DMS153 (cell line): ENCODE data around the gene PPIC.
A peak's percentile ranks its signal among the peaks of the same experiment; 100 is the strongest.

ENCODE experiments used
- DNase-seq: peaks from one replicate; lab custom pipeline; 2025; lab: John Stamatoyannopoulos, UW

The PPIC gene

DNA sequence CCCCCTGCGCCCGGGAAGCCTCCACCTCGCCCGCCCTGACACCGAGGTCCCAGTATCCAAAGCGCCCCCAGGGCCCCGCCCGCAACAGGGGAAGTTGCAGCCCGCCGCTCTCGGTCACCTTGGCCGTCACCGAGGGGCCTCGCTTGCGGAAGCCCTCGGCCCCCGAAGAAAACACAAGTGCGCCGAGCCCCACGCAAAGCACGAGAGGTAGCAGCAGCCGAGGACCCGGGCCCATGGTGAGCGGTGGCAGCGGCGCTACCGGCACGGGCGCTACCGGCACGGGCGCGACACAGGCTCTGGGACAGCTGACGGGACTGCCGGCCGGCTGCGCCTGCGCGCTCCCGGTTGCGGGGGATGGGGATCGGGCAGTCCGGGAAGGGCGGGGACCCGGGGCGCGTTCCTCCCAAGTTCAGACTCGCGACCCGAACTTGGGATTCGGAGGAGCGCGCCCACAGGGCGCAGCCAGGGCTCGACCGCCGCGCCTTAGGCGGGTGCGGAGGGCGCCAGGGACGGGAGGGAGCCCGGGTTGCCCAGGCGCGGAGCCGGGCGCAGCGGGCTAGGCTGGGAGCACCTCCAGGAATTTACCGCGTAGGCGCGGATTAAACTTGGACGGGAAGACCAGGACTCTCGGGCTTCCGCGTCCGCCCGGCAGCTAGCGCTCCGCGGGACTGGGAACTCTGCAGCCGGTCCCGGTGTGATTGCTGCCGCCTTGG is at the start of gene PPIC:
TSS of gene PPIC (minus strand) at position 335 of the 713 bp plus-strand sequence. CDS start at position 235, 100 bp downstream.
- DNase-seq: no peak

GRCh38 chr5:123085638-123086286 is 49.2 kb upstream of the PPIC start:
- DNase-seq: no peak

DNA sequence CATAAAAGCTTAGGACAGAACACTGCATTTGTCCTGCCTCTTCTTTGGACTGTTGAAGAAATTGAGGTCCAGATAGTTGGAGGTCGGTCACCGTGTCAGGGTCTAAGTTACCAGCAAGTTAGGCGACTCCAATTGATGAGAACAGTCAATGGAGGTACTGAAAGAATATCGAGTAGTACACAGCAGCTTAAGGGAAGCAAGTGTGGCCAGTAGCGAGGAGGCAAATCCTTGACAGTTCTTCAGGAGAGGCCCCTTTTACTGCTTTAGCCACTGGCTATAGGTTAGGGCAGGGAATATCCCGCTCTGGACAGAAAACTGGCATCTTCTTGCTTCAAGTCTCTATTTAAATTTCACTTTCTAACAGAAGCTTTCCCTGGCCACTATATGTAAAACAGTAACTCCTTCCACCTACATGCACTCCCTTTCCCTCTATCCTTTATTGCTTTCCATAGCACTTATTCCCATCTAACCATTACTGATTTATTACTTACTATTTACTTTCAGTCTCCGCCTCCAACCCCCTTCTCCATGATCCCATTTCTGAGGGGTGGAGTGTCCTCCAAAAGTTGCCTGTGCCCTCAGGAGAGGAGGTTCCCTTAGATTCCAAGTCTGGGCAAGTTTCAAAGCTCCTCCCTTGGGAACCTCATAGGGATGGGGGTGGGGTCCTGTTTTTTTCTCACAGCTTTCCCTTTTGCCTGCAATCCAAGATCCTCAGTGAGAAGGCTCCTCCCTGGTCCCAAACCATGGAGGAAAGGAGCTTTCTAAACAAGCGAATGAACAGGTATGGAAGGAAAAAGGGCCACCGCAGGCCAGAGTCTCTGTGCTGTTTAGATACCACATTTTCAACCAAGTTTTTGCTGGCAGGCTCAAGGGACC is 48.4 kb upstream of the PPIC start:
- DNase-seq: no peak

GRCh38 chr5:123083298-123083697 is 46.8 kb upstream of the PPIC start:
- DNase-seq: no peak

DNA sequence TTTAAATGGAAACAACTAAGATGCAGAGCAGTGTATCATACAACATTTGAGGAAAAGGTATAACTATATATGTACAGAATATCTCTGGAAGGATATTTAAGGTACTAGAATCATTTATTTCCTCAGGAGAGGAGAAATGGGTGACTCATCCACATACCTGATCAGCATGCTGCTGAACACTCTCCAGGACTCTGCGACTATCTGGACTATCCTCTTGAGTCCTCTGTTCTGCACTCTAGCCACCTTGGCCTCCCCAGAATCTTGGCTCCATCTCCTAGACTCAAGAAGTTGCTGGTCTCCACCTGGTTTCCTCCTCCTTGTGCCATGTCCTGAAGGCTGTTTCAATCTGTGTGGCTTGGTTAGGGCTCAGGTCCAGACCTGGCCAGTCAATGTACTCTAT is 43.7 kb upstream of the PPIC start:
- no peak for DNase-seq

- DNase-seq: no peak
These were observed 39.1 kb upstream of the PPIC start for GRCh38 chr5:123075521-123076163.

GRCh38 chr5:123068368-123068938 is 31.9 kb upstream of the PPIC start:
- no peak for DNase-seq

DNA sequence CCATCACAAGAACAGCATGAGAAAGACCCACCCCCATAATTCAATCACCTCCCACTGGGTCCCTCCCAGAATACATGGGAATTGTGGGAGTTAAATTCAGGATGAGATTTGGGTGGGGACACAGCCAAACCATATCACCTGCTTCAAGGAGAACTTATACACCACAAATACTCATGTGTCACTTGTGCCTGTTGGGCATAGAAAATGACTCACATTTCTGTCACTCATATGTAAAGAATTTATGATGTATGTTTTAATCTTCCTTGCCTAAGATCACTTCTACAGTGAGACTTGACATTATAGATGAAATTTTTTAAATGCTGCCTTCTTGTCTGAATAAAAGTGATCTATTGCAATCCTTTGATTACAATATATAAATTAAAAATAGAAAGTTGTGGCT is 29.5 kb upstream of the PPIC start:
- no peak for DNase-seq

- DNase-seq: no peak
These were observed 22.9 kb upstream of the PPIC start for GRCh38 chr5:123059455-123059854.

GRCh38 chr5:123051206-123051605 is 14.7 kb upstream of the PPIC start:
- DNase-seq: no peak

DNA sequence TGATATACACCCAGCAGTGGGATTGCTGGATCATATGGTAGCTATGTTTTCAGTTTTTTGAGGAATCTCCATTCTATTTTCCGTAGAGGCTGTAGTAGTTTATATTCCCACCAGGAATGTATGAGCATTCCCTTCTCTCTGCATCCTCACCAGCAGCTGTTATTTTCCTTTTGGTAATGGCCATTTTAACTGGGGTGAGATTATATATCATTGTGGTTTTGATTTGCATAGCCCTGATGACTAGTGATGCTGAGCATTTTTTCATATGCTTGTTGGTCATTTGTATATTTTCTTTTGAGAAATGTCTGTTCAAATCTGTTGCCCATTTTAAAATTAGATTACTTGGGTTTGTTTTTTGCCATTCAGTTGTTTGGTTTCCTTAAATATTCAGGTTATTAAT is 11.2 kb upstream of the PPIC start:
- DNase-seq: no peak

DNA sequence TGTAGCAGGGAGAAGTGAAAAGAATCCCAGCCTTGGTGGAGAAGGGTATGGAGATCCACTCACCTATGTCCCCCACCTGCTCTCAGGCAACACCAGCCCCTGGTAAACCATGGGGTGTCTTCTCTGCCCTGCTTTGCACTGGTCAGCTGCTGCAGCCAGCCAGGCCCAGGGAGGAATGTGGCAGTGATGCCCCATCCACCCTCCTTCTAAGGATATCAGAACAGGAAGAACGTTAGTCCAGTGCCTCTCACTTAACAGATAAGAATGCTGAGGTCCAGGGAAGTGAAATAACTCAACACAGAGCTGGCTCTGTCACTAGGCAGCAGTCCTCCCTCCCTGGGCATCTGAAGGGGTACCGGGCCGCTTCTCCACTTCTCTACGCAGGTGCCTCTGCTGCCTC is 9.7 kb upstream of the PPIC start:
- DNase-seq: no peak

GRCh38 chr5:123044926-123045617 is 8.5 kb upstream of the PPIC start:
- no peak for DNase-seq

DNA sequence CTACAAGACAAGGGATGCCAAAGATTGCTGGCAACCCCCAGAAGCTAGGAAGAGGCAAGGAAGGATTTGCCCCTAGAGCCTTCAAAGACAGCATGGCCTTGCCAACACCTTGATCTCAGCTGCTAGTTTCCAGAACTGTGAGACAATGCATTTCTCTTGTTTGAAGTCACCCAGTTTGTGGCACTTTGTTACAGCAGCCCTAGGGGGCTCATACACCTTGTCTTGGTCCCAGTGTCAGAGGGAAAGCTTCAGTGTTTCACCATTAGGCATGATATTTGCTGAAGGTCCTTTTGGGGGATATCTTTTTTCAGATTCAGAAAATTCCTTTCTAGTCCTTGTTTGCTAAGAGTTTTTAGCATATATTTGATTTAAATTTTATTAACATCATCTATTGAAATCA is 3.1 kb upstream of the PPIC start:
- DNase-seq: no peak

DNA sequence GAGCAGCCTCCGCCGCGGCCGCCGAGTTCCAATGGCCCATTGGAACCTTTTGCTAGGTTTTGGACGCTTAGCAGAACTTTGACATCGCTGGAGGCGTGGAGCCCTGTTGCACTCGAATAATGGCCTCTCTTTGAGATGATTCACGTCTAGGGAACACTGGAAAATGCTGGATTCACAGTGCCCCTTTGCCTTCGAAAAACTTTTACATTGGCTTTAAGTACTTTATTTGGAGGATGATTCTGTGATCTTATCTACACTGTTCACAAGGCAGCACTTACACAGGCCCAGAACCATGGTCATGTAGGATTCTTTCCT is 536 bp upstream of the PPIC start:
- no peak for DNase-seq

DNA sequence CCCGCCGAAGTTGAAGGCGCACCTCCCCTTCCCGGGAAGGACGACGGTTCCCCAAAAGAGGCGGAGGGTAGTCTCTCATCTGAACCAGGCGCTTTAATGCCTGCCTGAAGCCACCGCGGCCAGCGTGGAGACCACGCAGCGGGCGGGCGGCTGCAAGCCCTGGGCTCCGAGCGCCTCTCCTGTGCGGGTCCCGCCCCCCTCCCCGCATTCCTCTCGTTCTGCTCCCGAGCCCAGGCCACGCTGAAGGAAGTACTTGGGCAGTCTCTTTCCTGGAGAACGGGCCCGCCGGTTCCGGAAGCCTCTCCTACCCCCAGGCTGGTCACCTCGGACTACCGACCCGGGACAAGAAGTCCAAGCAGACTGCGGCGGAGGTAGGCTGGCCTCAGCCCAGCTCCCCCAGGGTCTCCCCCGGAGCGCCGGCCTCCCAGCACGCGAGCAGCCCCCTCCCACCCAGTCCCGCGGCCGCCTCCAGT is 571 bp downstream of the PPIC start:
- no peak for DNase-seq

DNA sequence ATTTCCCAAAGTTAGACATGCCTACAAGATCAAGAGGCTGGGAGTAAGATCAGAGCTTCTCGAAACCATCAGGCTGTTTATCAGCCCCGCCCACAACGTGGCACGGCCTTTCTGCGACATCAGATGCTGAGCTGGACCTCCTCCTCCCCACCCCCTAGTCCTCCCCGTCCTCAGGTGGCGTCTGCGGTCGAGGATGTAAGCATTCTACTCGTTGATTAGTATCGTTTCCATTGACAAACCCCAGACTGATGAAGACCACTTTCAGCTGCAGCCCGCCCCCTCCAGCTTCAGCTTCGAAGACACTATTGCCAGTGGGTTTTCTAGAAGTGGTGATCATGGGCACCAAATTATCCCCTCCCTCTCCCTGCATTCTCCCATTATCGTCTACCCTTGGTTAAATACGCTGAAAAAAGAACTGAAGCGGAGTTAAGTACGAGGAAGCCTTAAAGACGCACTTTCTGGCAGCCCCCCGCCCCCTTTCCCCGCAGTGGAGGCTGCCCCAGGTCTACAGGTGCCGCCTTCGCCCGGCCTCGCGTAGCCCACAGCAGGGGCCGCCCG is 1.1 kb downstream of the PPIC start:
- peak; percentile 3 for DNase-seq

- no peak for DNase-seq
These were observed 3.3 kb downstream of the PPIC start for GRCh38 chr5:123033157-123033671.

- DNase-seq: no peak
These were observed 8.3 kb downstream of the PPIC start for GRCh38 chr5:123028222-123028621.

DNA sequence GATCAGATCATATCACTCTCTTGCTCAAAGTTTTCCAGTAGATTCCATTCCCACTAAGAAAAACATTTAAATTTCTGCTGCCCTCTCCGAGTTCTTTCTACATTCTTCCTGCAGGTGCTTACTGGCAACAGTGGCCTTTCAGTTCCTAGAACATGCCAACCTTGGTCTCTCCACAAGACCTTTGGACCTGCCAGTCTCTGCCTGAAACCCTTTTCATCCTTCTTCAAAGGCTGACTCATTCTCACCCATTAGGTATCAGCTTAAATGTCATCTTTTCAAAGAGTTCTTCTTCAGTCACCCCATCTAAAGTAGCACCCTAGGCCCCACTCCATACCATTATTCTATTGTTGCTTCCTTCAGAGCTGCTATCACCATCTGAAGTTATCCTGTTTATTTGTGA is 21.8 kb downstream of the PPIC start:
- DNase-seq: no peak

DNA sequence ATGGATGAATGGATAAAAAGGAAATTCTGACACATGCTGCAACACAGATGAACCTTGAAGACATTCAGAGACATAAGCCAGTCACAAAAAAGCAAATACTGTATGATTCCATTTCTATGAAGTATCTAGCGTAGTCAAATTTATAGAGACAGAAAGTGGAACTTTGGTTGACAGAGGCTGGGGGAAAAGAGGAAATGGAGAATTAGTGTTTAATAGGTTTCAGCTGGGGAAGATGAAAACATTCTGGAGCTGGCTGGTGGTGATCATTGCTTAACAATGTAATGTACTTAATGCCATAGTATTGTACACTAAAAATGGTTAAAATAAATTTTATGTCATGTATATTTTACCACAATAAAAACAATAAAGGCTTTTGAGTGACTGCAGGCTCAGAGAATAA is 24.2 kb downstream of the PPIC start:
- DNase-seq: no peak
